COR-L47 (cell line): Measurements from ENCODE around the gene ALPL.

Source experiments
- DNase-seq: peaks from one replicate; lab custom pipeline; 2025; lab: John Stamatoyannopoulos, UW

Gene ALPL

DNA sequence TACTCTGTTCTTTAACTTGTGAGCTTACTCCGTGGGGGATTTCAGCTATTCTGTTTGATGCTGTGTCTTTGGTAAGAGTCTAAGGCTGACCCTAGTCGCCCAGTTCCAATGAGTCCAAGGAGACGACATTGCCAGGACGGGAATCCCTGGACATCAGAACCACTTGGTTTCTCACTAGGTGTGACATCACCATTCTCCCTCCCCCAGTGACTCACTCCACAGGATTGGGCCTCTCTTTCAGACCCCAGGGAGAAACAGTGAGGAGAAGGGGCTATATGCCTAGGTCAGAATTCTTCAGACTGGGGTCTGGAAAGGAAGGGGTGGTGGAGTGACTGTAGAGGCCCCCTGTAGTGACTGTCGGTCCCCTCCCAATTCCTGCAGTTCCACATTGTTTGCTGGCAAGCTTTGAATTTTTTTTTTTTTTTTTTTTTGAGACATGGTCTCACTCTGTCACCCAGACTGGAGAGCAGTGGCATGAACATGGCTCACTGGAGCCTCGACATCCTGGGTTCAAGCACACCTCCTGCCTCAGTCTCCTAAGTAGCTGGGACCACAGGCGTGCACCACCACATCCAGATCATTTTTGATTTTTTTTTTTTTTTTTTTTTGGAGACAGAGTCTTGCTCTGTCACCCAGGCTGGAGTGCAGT is 21.3 kb downstream of the ALPL start:
- DNase-seq: no peak

DNA sequence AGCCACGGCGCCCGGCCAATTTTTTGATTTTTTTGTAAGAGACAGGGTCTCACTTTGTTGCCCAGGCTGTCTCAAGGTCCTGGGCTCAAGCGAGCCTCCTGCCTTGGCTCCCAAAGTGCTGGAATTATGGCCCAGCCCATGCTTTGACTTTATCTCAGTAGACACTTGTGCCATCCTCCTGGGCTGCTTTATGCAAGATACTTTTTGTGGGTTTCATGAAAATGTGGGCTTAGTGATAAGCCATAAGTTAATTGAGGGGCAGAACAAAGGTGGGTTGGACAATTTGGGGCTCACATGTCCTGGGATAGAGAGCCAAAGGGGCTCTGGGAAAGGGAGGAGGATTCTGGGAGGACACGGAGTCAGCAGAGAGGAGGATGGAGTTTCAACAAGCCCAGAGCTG is 22.0 kb downstream of the ALPL start:
- DNase-seq: no peak

DNA sequence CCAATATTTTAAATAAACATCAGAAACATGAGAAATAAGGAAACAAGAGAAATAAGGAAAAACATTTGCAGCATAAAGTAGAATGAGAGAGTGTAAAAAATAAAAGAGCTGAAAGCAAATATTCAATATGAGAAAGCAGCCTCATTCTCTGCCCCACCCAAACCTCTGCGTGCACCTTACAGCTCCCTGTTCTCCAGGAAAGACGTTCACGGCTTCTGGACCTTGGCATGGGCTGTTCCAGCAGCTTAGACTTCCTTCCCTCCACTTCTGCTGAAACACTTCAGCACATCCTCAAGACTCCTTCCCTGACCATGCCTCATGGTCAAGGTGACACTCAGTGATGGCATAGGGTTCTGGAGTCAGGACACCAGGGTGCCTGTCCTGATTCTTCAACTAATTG is 23.3 kb downstream of the ALPL start:
- no peak for DNase-seq

DNA sequence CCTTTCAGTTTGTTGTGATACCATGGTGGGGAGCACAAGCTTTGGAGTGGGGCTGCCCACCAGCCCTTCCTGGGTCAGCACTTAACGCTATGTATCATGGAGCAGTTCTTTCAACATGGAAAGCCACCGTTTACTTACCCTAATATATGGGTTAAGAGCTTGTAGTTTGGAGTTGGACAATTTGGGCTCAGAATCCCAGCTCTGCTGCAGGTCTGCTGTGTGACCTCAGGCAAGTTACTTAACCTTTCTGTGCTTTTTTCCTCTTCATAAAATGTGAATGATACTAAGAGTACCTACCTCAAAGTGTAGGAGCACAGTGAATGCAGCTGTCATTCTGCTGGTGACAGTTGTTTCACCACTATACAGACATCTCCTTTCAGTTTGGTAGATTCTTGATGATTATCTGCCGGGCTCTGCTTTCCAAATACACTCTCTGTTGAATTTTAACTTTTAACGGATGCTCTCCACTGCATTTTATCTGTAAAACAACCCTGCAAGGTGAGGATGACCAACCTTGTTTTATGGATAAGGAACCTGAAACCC is 23.8 kb downstream of the ALPL start:
- no peak for DNase-seq

DNA sequence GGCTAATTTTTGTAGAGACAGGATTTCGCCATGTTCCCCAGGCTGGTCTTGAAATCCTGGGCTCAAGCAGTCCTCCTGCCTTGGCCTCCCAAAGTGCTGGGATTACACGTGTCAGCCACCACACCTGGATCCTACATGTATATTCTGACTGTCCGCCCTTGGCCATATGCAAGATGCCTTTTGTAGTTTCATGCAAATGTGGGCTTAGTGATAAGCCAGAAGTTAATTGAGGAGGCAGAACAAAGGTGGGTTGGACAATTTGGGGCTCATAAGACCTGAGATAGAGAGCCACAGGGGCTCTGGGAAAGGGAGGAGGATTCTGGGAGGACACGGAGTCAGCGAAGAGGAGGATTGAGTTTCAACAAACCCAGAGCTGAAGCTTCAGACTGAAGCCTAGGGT is 24.9 kb downstream of the ALPL start:
- no peak for DNase-seq

DNA sequence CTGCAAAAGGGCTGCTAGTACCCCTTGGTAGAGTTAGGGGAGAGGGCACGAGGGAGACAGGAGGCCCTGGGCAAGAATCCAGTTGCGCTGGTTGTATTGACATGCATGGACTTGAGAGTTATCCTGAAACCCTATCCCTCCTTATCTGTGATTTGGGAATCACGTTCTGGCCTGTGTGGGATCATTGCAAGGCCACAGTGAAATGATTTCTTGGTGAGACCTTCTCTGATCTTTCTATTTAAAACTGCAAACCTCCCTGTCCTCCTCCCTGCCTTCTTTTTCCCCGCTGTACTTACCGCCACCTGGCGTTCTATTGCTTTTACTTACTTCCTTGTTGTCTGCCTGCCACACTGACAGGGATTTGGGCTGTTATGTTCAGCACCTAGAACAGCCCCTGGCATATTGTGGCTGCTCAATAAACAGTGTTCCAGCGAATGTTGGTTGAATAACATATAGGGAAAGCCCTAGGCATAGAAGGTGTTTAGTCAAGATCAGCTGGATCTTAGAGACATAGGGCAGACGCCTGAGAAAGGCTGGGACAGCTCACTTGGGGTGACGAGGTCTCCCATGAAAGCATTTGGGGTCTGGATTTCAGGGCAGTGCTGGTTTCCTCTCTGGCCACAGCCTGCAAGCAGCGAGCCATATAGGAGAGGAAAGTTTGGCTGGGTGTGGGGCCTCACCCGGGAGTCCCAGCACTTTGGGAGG is 25.6 kb downstream of the ALPL start:
- DNase-seq: peak; percentile 11

DNA sequence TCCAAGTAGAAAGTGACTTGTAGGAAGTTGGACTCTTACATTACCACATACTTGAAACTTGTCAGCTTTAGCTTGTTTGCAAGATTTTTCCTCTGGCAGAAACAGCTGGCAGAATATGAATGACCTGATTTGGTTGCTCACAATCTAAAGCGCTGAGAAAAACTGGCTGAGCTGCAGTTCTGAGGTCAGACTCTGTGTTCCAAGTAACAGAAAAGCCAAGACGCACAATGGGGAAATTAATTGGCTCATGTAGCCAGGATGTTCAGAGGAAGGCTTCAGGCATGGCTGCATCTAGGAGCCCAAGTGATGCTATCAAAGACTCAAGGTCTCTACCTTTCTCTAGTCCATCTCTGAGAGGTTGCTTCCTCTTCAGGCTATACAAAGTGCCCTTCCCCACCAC is 27.0 kb downstream of the ALPL start:
- DNase-seq: no peak

DNA sequence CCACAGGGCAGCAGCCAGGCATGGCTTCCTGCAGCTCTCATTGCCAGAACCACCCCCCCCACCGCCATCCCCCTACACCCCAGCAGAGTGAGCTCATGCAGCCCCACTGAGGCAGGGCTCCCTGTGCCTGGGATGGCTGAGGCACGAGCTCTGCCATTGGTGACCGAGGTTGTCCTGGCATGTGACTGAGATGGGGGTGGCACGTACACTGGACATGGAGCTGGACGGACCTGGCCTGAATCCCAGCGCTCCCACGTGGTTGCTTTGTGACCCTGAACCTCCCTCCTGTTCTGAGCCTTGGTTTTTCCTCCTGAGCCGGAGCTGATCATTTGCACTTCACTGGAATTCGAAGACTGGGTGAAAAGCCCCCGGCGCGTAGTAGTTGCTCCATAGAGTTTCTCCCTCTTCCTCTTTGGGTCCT is 28.3 kb downstream of the ALPL start:
- DNase-seq: no peak

DNA sequence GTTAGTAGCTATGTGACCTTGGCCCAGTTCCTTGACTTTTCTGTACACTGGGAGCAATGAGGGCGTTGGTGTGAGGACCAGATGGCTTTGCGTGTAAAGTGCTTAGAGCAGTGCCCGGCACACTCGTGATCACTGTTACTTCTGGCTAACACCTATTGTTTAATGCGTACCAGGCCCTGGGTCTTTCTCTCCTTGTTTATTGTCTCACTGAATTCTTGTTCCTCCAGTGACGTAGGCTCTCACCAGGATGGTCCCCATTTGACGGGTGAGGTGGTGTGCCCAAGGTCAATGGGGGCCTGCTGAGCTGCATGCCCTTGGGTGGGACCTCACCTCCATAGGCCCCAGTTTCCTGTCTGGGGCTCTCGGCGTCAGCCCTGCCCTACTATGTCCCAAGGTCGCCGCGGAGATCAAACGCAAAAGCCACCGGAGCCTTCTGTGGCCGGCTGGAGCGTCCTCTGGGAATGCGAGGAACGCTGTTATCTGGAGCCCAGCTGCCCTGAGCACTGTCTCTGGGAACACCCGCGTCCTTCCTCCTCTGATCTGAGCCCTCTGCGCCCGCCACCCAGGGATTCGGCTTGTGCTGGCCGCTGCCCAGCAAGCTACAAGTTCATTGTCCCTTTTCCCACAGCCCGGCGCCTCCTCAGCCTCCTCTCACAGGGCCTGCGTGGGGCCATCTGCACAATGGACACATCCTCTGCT is 28.9 kb downstream of the ALPL start:
- no peak for DNase-seq

DNA sequence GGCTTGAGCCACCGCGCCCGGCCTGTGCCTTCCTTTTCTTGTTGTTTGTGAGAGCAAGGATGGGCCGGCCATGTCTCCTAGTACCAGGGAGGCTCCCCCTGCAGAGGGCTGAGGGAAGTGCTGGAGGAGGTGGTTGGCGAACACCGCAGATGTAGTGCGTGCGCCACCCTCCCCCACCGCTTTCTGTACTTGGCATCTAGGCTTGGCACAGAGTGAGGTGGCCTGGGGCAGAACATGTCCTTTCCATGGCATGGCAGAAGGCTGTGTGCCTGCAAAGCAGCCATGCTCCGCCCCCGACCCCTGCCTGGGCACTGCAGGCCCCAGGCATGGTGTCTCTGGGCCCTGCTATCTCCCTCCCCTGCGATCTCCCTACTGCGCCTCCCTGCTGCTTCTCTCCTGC is 30.7 kb downstream of the ALPL start:
- DNase-seq: no peak

DNA sequence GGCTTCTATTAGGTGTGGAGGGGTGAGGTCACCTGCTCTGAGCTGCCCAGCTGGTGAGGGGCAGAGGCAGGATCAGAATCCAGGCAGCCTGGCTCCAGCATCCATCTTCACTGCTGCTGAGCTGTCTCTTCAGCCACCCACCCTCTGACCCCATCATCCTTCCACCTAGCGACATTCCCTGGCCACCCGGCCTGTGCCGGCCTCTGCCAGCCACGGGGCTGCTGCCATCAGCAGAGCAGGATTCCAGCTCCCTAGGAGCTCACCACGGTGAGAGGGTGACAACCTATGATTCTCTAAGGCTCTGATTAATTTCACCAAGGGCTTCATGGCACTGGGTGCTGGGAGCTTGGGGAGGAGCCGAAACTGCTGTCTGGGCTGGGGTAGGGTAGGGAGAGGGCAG is 32.1 kb downstream of the ALPL start:
- DNase-seq: no peak

DNA sequence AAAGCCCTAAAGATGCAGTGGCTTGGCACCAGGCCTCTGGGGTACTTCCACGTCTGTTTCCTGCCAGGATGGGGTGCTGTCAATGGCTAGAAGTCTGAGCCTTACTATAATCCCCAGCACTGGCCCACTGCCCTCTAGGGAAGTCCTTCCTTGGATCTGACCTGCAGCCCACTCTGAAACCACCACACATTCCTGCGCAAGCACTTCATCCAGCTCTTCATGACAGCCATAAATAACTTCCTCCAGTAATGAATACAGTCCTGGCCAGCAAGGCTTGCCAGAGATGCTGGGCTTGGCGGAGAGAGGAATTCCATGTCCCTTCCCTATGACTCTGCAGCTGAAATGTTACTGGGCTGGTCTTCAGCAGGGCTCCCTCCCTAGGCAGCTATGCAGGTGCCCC is 32.6 kb downstream of the ALPL start:
- DNase-seq: no peak

DNA sequence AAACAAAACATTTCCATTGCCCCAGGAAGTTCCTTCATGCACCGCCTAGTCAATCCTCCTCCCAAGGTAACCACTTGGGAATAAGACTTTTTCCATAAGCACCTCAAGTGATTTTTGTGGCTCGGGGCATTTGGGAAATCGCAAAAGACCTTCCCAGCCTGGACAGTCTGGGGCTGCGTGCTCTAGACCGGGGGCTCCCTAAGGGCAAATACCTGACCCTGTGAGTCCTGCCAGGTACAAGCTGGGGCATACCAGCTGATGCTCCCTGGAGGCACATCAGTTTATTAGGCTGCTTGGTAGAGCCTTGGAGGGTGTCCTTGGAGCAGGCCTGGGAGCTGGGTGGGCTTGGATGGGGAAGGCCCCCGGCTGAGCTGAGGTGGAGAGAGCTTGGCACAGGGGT is 34.4 kb downstream of the ALPL start:
- DNase-seq: no peak

DNA sequence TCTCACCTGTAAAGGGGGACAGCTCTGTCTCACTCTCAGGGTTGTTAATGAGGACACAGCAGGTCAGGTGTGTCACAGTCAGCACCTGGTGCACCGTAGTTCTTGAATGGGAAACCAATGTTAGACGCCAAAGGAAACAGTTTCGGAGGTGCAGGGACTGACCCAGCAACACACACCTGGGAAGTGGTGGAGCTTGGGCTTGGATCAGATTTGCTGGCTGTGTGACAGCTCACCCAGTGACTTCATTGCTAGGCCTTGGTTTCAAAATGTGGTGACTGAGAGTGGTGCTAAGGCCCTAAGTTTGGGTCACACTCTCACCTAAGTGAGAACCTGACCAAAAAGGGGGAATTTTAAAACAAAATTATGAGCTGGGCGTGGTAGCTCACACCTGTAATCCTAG is 34.9 kb downstream of the ALPL start:
- DNase-seq: no peak

DNA sequence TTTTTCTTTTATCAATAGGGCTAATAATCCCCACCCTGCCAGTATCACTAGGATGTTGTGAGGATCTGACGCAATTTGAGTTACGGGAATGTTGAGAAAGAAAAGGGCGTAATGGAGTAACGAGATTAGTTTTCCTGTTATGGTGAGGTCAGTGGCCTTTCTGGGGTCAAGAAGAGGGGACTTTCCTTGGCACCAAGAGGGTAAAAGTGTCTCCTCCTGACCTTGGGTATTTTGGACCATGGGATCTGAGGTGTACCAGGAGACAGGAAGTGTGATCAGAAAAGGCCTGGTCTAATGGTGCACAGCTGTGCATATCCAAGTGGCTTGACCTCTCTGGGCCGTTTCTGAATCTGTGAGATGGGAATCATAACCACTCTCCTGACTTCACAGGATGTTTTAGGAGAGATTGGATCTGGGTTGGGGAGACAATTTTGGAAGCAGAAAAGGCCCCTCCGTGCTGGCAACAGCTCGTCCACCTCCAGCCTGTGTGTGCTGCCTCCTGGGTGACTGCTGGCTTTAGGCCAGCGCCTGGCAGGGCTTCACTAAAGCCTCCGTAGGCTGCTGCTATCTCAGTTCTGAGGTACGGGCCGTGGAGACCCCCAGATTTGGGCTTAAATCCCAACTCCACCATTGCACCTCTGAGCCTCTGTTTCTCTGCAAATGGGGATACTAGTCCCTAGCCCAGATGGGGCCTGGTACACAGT is 37.1 kb downstream of the ALPL start:
- no peak for DNase-seq

DNA sequence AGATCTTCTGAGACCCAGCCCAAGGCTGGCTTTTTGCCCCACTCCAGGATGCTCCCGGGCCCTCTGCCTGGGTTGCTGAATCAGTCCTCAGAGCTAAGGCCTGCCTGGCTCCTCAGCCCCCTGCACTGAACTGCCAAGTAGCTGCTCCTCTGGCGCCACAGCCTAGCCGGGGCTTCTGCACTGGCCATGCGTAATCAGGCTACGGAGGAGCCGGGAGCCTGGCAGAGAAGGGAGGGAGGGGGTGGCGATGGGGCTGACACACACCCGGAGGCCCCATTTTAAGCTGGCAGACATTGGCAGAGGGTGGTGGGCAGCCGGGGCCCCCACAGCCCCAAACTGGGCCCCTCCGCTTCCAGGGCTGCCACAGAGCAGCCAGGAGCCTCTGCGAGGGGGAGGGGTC is 38.7 kb downstream of the ALPL start:
- no peak for DNase-seq

DNA sequence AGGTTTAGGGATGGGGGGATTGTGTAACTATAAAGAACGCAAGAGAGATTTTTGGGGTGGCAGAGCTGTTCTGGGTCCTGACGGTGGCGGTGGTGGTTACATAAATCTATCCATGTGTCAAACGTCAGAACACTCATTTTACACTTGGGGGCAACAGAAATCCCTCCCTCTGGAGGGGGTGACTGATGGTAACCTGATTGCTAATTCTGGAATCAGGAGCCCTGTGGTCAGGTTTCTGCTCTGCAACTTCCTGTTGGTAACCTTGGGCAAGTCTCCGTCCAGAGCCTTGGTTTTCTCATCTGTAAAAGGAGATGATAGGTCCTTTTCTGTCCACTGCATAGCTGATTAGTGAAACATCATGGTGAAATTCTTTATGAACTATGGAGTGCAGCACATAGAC is 40.9 kb downstream of the ALPL start:
- DNase-seq: no peak

DNA sequence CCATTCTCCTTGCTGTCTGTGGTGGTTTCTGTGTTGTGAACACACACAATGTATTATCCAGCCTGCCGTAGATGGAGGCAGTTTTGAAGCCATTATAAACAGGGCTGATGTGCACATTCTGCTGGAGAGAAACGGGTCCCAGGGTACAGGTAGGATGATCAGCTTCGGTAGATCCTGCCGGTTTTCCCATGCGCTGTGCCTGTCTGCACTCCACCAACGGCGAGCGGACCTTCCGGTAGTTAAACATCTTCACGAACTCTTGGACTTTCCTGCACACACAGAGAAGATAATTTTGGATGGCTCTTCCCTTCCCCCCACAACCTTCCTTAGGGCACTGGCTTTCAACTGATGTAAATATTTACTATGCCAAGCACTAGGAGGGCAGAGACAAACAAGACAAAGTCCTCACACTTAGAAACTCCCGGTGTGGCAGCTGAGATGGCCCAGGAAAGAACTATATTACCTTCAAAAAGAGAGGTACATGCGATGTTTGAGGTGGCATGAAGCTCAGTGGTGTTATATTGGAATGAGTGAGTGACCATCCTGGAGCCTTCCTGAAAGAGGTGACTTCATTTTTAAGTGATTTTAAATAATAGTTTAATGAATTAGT is 41.7 kb downstream of the ALPL start:
- DNase-seq: no peak

DNA sequence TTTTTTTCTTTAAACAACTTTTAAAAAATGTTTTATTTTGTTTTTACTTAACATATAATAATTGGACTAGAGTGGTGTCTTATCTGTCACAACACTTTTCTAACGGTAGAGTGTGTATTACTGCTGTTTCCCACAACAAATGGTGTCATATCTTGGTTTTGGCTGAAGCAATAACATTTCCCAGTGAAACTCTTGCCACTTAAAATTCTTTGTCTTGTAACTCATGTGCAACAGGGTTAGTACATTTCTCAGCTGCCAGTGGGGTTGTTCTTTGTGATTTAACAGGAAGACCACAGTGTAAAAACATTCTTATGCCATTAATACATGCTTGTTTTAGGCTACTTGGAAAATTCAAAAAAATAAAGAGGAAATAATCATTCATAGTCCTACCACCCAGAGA is 43.5 kb downstream of the ALPL start:
- DNase-seq: no peak

DNA sequence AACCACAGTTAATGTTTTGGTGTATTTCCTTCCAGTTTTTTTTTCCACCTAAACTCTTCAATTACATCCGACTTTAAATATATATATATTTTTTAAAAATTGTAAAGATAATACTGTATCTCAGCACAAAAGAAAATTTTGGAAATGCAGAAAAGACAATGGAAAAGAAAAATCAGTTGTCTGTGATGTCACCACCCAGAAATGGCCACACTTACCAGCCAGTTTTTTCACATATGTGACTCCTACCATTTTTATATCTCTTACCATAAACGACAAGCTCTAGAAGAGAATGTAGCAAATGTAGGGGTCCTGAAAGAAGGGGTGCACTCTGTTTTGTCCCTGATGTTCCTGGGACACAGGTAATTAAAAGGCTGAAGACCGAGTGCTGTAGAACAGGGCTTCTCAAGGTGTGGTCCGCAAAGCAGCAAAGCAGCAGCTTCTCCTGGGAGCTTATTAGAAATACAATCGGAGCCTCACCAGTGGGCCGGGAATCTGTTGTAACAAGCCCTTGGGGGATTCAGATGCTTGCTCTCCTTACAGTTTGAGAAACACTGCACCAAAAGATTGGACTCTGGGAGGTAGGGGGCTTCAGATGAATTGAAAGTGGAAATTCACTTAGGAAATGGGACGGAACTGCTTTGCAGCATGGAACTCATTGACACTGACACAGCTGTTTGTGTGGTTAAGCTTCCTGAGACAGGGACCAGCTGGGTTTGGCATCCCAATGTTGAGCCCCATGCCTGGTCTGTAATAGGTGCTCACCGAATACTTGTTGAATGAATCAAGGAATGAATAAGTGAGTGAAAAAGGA is 44.1 kb downstream of the ALPL start:
- no peak for DNase-seq
